K562 (cell line): ENCODE measurements around the gene ALK. TPM values are rescaled to one million over a fixed set of nuclear protein-coding genes. Genes with fewer than 3 reads are reported as not detected.

Experiments
- ATAC-seq: fragments of 200-7000 bp; cut with Tn5 transposase; 3 replicates; pipeline ENCODE4 v1.9.1; 2020; ENCODE audit warnings: moderate library complexity
- BruUV-seq: library from RNA; stranded (reverse); fragments of 400-500 nt; replicated peaks from 2 replicates; lab custom pipeline; 2021; lab: Mats Ljungman, UMichigan
- CTCF ChIA-PET: fragments of 300-600 bp; formaldehyde crosslinking; extraction: SDS; loops from one replicate; lab custom pipeline; 2021; ENCODE audit warnings: low intra/inter-chr PET ratio; lab: Yijun Ruan, JAX
- POLR2A ChIA-PET: fragments of 300-600, 350-650 bp; sonication (Branson Sonifier 250); formaldehyde crosslinking; extraction: SDS; loops from one replicate; lab custom pipeline; 2021; ENCODE audit warnings: antibody characterized with exemption, inconsistent platforms; lab: Yijun Ruan, JAX
- DNase-seq, 4 experiments: peaks; one replicate each; pipeline versions ENCODE4 v3.0.0 to v3.0.0-alpha.2; 2011 to 2018; ENCODE audit warnings: low spot score in 3 of 4, mixed read lengths in 3 of 4; ENCODE audit errors: extremely low read depth in 1 of 4
- FAIRE-seq: peaks from 2 replicates; lab custom pipeline; 2011; peaks lifted over from hg19 to GRCh38; lab: Jason Lieb, UNC
- H2AFZ ChIP-seq: 2 replicates; pipeline ENCODE4 v1.6.0; 2011; ENCODE audit warnings: low read depth, low read length, control low read depth, inconsistent platforms
- H3K27ac ChIP-seq: fragments of 200-600 bp; 3 replicates; pipeline ENCODE4 v1.8.0; 2011; ENCODE audit warnings: low read depth, mild to moderate bottlenecking, control low read depth, inconsistent platforms, low read length, moderate library complexity, mixed read lengths; ENCODE audit errors: extremely low read depth
- H3K27me3 ChIP-seq, 2 experiments: fragments of 300-600 bp in 1 of 2; 2 replicates in 1 of 2; 3 replicates in 1 of 2; pipeline versions ENCODE4 v1.6.0 to v1.8.0; 2011; ENCODE audit warnings: inconsistent platforms in 2 of 2, low read length in 2 of 2, mild to moderate bottlenecking in 1 of 2, mixed read lengths in 1 of 2, moderate library complexity in 1 of 2; ENCODE audit not compliant: control insufficient read depth in 2 of 2, insufficient read depth in 2 of 2
- H3K36me3 ChIP-seq: fragments of 300-600 bp; 3 replicates; pipeline ENCODE4 v1.8.0; 2011; ENCODE audit warnings: mild to moderate bottlenecking, low read length, inconsistent platforms; ENCODE audit not compliant: control insufficient read depth, insufficient read depth
- H3K4me1 ChIP-seq, 2 experiments: fragments of 200-600 bp in 1 of 2; replicated peaks in 1 of 2; 2 replicates in 1 of 2; 3 replicates in 1 of 2; pipeline versions ENCODE4 v1.5.1 to v1.8.0; 2011; ENCODE audit warnings: inconsistent platforms in 2 of 2, low read length in 2 of 2, mild to moderate bottlenecking in 1 of 2, mixed read lengths in 1 of 2, moderate library complexity in 1 of 2; ENCODE audit not compliant: control insufficient read depth in 2 of 2, insufficient read depth in 2 of 2
- H3K4me2 ChIP-seq: 2 replicates; pipeline ENCODE4 v1.6.1; 2011; ENCODE audit warnings: low read length, control low read depth, inconsistent platforms, mixed read lengths; ENCODE audit not compliant: insufficient read depth
- H3K4me3 ChIP-seq: fragments of 200-600 bp; sonication (generic), shearing (Covaris generic); 2 replicates; pipeline ENCODE4 v1.5.1; 2016; ENCODE audit warnings: control low read depth, inconsistent platforms
- H3K79me2 ChIP-seq: fragments of 200-600 bp; 3 replicates; pipeline ENCODE4 v1.8.0; 2011; ENCODE audit warnings: low read length, inconsistent platforms; ENCODE audit not compliant: control insufficient read depth, insufficient read depth
- H3K9ac ChIP-seq, 2 experiments: 2 replicates each; pipeline versions ENCODE4 v1.6.0 to v1.6.1; 2011; ENCODE audit warnings: low read depth in 2 of 2, low read length in 2 of 2, control low read depth in 1 of 2, inconsistent platforms in 1 of 2, mild to moderate bottlenecking in 1 of 2, mixed read lengths in 1 of 2; ENCODE audit not compliant: insufficient read depth in 1 of 2
- H3K9me1 ChIP-seq: one replicate; pipeline ENCODE4 v1.6.0; 2011; ENCODE audit warnings: inconsistent platforms, mild to moderate bottlenecking, low read length, moderate library complexity; ENCODE audit not compliant: control insufficient read depth, insufficient read depth
- H3K9me3 ChIP-seq: replicated peaks from 2 replicates; pipeline ENCODE4 v1.5.1; 2011; ENCODE audit warnings: low read depth, low read length, inconsistent platforms; ENCODE audit not compliant: control insufficient read depth, insufficient read depth
- H4K20me1 ChIP-seq: replicated peaks from 2 replicates; pipeline ENCODE4 v1.6.1; 2011; ENCODE audit warnings: low read length, inconsistent platforms, mixed read lengths; ENCODE audit not compliant: control insufficient read depth, insufficient read depth
- ASH1L ChIP-seq: fragments of 450-650 bp; IDR thresholded peaks from 2 replicates; pipeline ENCODE4 v1.6.1; 2018; ENCODE audit warnings: borderline replicate concordance, mild to moderate bottlenecking, low read depth; ENCODE audit not compliant: partially characterized antibody
- CEBPG ChIP-seq, 3 experiments: fragments of 200-800 bp in 1 of 3; sonication (Bioruptor generic) in 1 of 3; sonication (generic) in 1 of 3; formaldehyde crosslinking in 1 of 3; IDR thresholded peaks in 2 of 3; conservative IDR thresholded peaks in 1 of 3; 2 replicates each; pipeline versions ENCODE4 v1.6.1 to v1.8.0; 2016 to 2022; ENCODE audit warnings: missing compliant biosample characterization in 2 of 3, missing genetic modification characterization in 2 of 3, mild to moderate bottlenecking in 1 of 3, missing genetic modification reagents in 1 of 3
- GATA2 ChIP-seq: sonication (generic); formaldehyde crosslinking; IDR thresholded peaks from 2 replicates; pipeline ENCODE4 v1.4.0; 2020; ENCODE audit warnings: mild to moderate bottlenecking, missing genetic modification reagents
- ID3 ChIP-seq, 2 experiments: fragments of 250-450 bp in 1 of 2; fragments of 450-650 bp in 1 of 2; sonication (Bioruptor Pico) in 1 of 2; IDR thresholded peaks; 2 replicates each; pipeline versions ENCODE4 v1.6.1 to v1.8.0; 2016 to 2021; ENCODE audit warnings: mild to moderate bottlenecking in 2 of 2, moderate library complexity in 2 of 2, missing compliant biosample characterization in 1 of 2, missing genetic modification characterization in 1 of 2
- NFIC ChIP-seq: fragments of 450-650 bp; IDR thresholded peaks from 2 replicates; pipeline ENCODE4 v1.6.1; 2017; ENCODE audit warnings: mild to moderate bottlenecking, inconsistent platforms
- PPARD ChIP-seq: fragments of 250-450 bp; sonication (Bioruptor Pico); IDR thresholded peaks from 2 replicates; pipeline ENCODE4 v1.8.0; 2022; ENCODE audit warnings: inconsistent platforms, mild to moderate bottlenecking, moderate library complexity
- RUNX1 ChIP-seq: sonication (generic); IDR thresholded peaks from 2 replicates; pipeline ENCODE4 v1.6.1; 2016; ENCODE audit warnings: antibody characterized with exemption, low read depth
- TFE3 ChIP-seq: fragments of 450-650 bp; formaldehyde crosslinking; IDR thresholded peaks from 2 replicates; pipeline ENCODE4 v1.4.0; 2020; ENCODE audit warnings: mild to moderate bottlenecking, mixed read lengths
- ZNF232 ChIP-seq: sonication (generic); formaldehyde crosslinking; IDR thresholded peaks from 2 replicates; pipeline ENCODE4 v1.8.0; 2022; ENCODE audit warnings: mild to moderate bottlenecking, missing genetic modification reagents
- ZNF79 ChIP-seq: fragments of 250-450 bp; sonication (Bioruptor Pico); IDR thresholded peaks from 2 replicates; pipeline ENCODE4 v1.4.0; 2020; ENCODE audit warnings: low read depth, mild to moderate bottlenecking, moderate library complexity
- WGBS: fragments of 100-300 bp; shearing (Covaris generic); methylation state at CpG from one replicate; pipeline ENCODE4 v1.1.6; 2016; ENCODE audit warnings: low coverage, mixed read lengths; ENCODE audit not compliant: insufficient coverage; ENCODE audit errors: missing lambda C conversion rate; 5-methylcytosine and 5-hydroxymethylcytosine counted together
- in situ Hi-C: fragments of 300-500 bp; cut with MboI; formaldehyde crosslinking; loops from 4 replicates; pipeline ENCODE4 v1.15.0; 2018; ENCODE audit warnings: inconsistent platforms, mixed read lengths
- intact Hi-C: fragments of 100-400 bp; cut with micrococcal nuclease; formaldehyde crosslinking; loops from 2 replicates; pipeline ENCODE4 v1.14.2; 2022
- polyA plus RNA-seq, 8 experiments: library from polyadenylated mRNA; depleted of rRNA in 4 of 8; stranded (reverse) in 5 of 8; unstranded in 3 of 8; fragments of >200 nt; fragmentation: Nextera tagmentation in 2 of 8; fragmentation: Illumina TruSeq in 1 of 8; extraction: Ambion mirVana in 2 of 8; extraction: Trizol in 1 of 8; gene quantifications; 2 replicates each; pipeline versions ENCODE4 v1.2.1 to v1.2.3, GENCODE V29; 2011 to 2014; ENCODE audit warnings: inconsistent platforms in 1 of 8, missing spikeins in 1 of 8
- total RNA-seq, 7 experiments: library from RNA; depleted of rRNA in 6 of 7; stranded (reverse); fragments of >200 nt in 6 of 7; fragmentation: Illumina TruSeq in 2 of 7; extraction: Trizol in 2 of 7; gene quantifications; 2 replicates each; pipeline versions ENCODE4 v1.2.1 to v1.2.3, GENCODE V29; 2011 to 2021; ENCODE audit warnings: low replicate concordance in 1 of 7
- TF ChIP-seq, protein P1 (sequence below), 3 experiments: fragments of 200-800 bp in 1 of 3; fragments of 250-450 bp in 1 of 3; fragments of 450-650 bp in 1 of 3; sonication (Bioruptor Pico) in 1 of 3; sonication (Bioruptor generic) in 1 of 3; formaldehyde crosslinking in 1 of 3; IDR thresholded peaks; 2 replicates each; pipeline versions ENCODE4 v1.6.1 to v1.8.0; 2016 to 2022; ENCODE audit warnings: mild to moderate bottlenecking in 2 of 3, missing genetic modification characterization in 2 of 3, missing compliant biosample characterization in 1 of 3, moderate library complexity in 1 of 3

Gene ALK
- total and polyA plus RNA-seq, 9 of the 15 experiments (the other 6 are each of a cell fraction or from before 2014, with no cell fraction given), result not detected

GRCh38 chr2:29251406-29251805, 670.0 kb downstream of the ALK start:
- DNase-seq (no peak), ATAC-seq (no peak), FAIRE-seq (no peak)
- no peak overlapping the region for H3K4me3 ChIP-seq
- no peaks in the 10 kb centered on the region for H4K20me1 ChIP-seq
- H3K27me3 ChIP-seq, result peaks cover 0 to 18% of the 10 kb centered on the region in 2 experiments; a peak in 2 of 5 replicates
- no TSS peak for BruUV-seq
- no peaks in the 10 kb centered on the region for H3K9me3 ChIP-seq
- in situ Hi-C loops, result no loop called here
- no peaks in the 10 kb centered on the region for H3K79me2 ChIP-seq
- H2AFZ ChIP-seq, result no peak overlapping the region
- H3K4me2 ChIP-seq, result no peak overlapping the region
- WGBS, result 0% methylated on average over 5 of the region's 5 CpGs
- intact Hi-C loops, result no loop called here
- no peaks in the 10 kb centered on the region for H3K4me1 ChIP-seq
- no peak overlapping the region for H3K27ac ChIP-seq
- no peaks in the 10 kb centered on the region for H3K9me1 ChIP-seq
- POLR2A ChIA-PET, result no interaction called here
- CTCF ChIA-PET, result no interaction called here
- H3K36me3 ChIP-seq, result no peaks in the 10 kb centered on the region
- H3K9ac ChIP-seq, result no peak overlapping the region
- TF ChIP-seq RUNX1, result no peak
- TF ChIP-seq, protein P1, sequence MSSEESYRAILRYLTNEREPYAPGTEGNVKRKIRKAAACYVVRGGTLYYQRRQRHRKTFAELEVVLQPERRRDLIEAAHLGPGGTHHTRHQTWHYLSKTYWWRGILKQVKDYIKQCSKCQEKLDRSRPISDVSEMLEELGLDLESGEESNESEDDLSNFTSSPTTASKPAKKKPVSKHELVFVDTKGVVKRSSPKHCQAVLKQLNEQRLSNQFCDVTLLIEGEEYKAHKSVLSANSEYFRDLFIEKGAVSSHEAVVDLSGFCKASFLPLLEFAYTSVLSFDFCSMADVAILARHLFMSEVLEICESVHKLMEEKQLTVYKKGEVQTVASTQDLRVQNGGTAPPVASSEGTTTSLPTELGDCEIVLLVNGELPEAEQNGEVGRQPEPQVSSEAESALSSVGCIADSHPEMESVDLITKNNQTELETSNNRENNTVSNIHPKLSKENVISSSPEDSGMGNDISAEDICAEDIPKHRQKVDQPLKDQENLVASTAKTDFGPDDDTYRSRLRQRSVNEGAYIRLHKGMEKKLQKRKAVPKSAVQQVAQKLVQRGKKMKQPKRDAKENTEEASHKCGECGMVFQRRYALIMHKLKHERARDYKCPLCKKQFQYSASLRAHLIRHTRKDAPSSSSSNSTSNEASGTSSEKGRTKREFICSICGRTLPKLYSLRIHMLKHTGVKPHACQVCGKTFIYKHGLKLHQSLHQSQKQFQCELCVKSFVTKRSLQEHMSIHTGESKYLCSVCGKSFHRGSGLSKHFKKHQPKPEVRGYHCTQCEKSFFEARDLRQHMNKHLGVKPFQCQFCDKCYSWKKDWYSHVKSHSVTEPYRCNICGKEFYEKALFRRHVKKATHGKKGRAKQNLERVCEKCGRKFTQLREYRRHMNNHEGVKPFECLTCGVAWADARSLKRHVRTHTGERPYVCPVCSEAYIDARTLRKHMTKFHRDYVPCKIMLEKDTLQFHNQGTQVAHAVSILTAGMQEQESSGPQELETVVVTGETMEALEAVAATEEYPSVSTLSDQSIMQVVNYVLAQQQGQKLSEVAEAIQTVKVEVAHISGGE (CRISPR knock-in tag; IDR thresholded peaks at IDR 0.05), result no peak
- no peak for TF ChIP-seq ZNF232 (CRISPR knock-in tag)
- TF ChIP-seq NFIC, result no peak
- TF ChIP-seq TFE3 (CRISPR knock-in tag), result no peak
- TF ChIP-seq CEBPG (CRISPR knock-in tag; IDR thresholded peaks at IDR 0.05), result no peak
- no peak for TF ChIP-seq CEBPG (tag; conservative IDR thresholded peaks at IDR 0.05 in 1 of 2, IDR thresholded peaks at IDR 0.05 in 1 of 2)
- no peak for TF ChIP-seq ZNF79 (CRISPR knock-in tag)
- no peak for TF ChIP-seq PPARD (CRISPR knock-in tag)
- TF ChIP-seq ASH1L, result no peak
- no peak for TF ChIP-seq GATA2 (CRISPR knock-in tag)
- TF ChIP-seq ID3 (CRISPR knock-in tag; IDR thresholded peaks at IDR 0.05), result no peak
- no peak for TF ChIP-seq ID3 (tag; IDR thresholded peaks at IDR 0.05)
